ENCODE data around the gene TDRD3.
A peak's percentile ranks its signal among the peaks of the same experiment; 100 is the strongest.

The TDRD3 gene

GRCh38 chr13:60398379-60398891 is 1.4 kb downstream of the TDRD3 start:
- Histone ChIP-seq H3K4me2 (ENCODE audit: low read depth, low read length, poor library complexity, severe bottlenecking) (peak overlapping the region; percentile 67), H3K27me3 (ENCODE audit: low read length) (no peaks in the 10 kb centered on the region), H3K79me2 (ENCODE audit: insufficient read depth, low read length) (peaks cover 30% of the 10 kb centered on the region), H3F3A (ENCODE audit: insufficient read depth) (no peaks in the 10 kb centered on the region), H4K20me1 (ENCODE audit: low read depth, low read length) (no peaks in the 10 kb centered on the region), H3K27ac (ENCODE audit: low read depth, low read length) (no peak overlapping the region), H3K9me3 (ENCODE audit: insufficient read depth, low read length) (no peaks in the 10 kb centered on the region), H3K4me3 (ENCODE audit: insufficient read depth, low read length, poor library complexity, severe bottlenecking) (peak overlapping the region; percentile 55), H3K9ac (ENCODE audit: low read length) (peak overlapping the region; percentile 83), H3K36me3 (ENCODE audit: low read length) (no peaks in the 10 kb centered on the region), H3K9me2 (replicated peaks; ENCODE audit: insufficient read depth, low read length) (no peaks in the 10 kb centered on the region), H2AFZ (ENCODE audit: low read depth, low read length, severe bottlenecking) (peak overlapping the region; percentile 15)
- TF ChIP-seq CTCF (IDR thresholded peaks at IDR 0.05; ENCODE audit: insufficient read depth, low read length, poor library complexity, severe bottlenecking) (no peak), EZH2phosphoT487 (conservative IDR thresholded peaks at IDR 0.05; ENCODE audit: low read length) (no peak)

GRCh38 chr13:60398907-60399589 is 2.0 kb downstream of the TDRD3 start:
- H3F3A ChIP-seq (ENCODE audit: insufficient read depth): no peaks in the 10 kb centered on the region
- H3K9me3 ChIP-seq (ENCODE audit: insufficient read depth, low read length): no peaks in the 10 kb centered on the region
- no peak overlapping the region for H3K9ac ChIP-seq (ENCODE audit: low read length)
- no peak overlapping the region for H3K4me3 ChIP-seq (ENCODE audit: insufficient read depth, low read length, poor library complexity, severe bottlenecking)
- H3K27me3 ChIP-seq (ENCODE audit: low read length): no peaks in the 10 kb centered on the region
- no peaks in the 10 kb centered on the region for H4K20me1 ChIP-seq (ENCODE audit: low read depth, low read length)
- no peak overlapping the region for H2AFZ ChIP-seq (ENCODE audit: low read depth, low read length, severe bottlenecking)
- peaks cover 36% of the 10 kb centered on the region for H3K79me2 ChIP-seq (ENCODE audit: insufficient read depth, low read length)
- no peaks in the 10 kb centered on the region for H3K9me2 ChIP-seq (replicated peaks; ENCODE audit: insufficient read depth, low read length)
- peak overlapping the region; percentile 67 for H3K4me2 ChIP-seq (ENCODE audit: low read depth, low read length, poor library complexity, severe bottlenecking)
- H3K27ac ChIP-seq (ENCODE audit: low read depth, low read length): no peak overlapping the region
- TF ChIP-seq EZH2phosphoT487 (conservative IDR thresholded peaks at IDR 0.05; ENCODE audit: low read length) (no peak), CTCF (IDR thresholded peaks at IDR 0.05; ENCODE audit: insufficient read depth, low read length, poor library complexity, severe bottlenecking) (no peak)
- no peaks in the 10 kb centered on the region for H3K36me3 ChIP-seq (ENCODE audit: low read length)

GRCh38 chr13:60402022-60402421 is 5.0 kb downstream of the TDRD3 start:
- Histone ChIP-seq H3K4me2 (ENCODE audit: low read depth, low read length, poor library complexity, severe bottlenecking) (no peak overlapping the region), H3K27me3 (ENCODE audit: low read length) (no peaks in the 10 kb centered on the region), H3F3A (ENCODE audit: insufficient read depth) (no peaks in the 10 kb centered on the region), H4K20me1 (ENCODE audit: low read depth, low read length) (no peaks in the 10 kb centered on the region), H3K27ac (ENCODE audit: low read depth, low read length) (no peak overlapping the region), H3K79me2 (ENCODE audit: insufficient read depth, low read length) (peaks cover 47% of the 10 kb centered on the region), H2AFZ (ENCODE audit: low read depth, low read length, severe bottlenecking) (no peak overlapping the region), H3K4me3 (ENCODE audit: insufficient read depth, low read length, poor library complexity, severe bottlenecking) (no peak overlapping the region), H3K9me2 (replicated peaks; ENCODE audit: insufficient read depth, low read length) (no peaks in the 10 kb centered on the region), H3K9me3 (ENCODE audit: insufficient read depth, low read length) (no peaks in the 10 kb centered on the region), H3K36me3 (ENCODE audit: low read length) (no peaks in the 10 kb centered on the region), H3K9ac (ENCODE audit: low read length) (no peak overlapping the region)
- TF ChIP-seq CTCF (IDR thresholded peaks at IDR 0.05; ENCODE audit: insufficient read depth, low read length, poor library complexity, severe bottlenecking): no peak
- no peak for TF ChIP-seq EZH2phosphoT487 (conservative IDR thresholded peaks at IDR 0.05; ENCODE audit: low read length)
